BE2C (cell line): ENCODE data around the gene TES.
"Not testable (repeated sequence)": the region's sequence is repeated elsewhere in the genome, so short reads cannot be mapped to it uniquely, and the experiment has no call there.

Source experiments
- DNase-seq: peaks from one replicate; pipeline ENCODE4 v3.0.0-alpha.2; 2020
- H3K27me3 ChIP-seq: fragments of 250-450 bp; sonication (Bioruptor Pico); 2 replicates; pipeline ENCODE4 v1.5.1; 2020; ENCODE audit warnings: mild to moderate bottlenecking
- H3K36me3 ChIP-seq: fragments of 250-450 bp; sonication (Bioruptor Pico); 2 replicates; pipeline ENCODE4 v1.5.1; 2020; ENCODE audit warnings: mild to moderate bottlenecking
- H3K4me1 ChIP-seq: fragments of 250-450 bp; sonication (Bioruptor Pico); 2 replicates; pipeline ENCODE4 v1.5.1; 2020
- H3K4me3 ChIP-seq: 2 replicates; pipeline ENCODE4 v1.5.1; 2011; ENCODE audit warnings: low read depth, low read length
- H3K9me3 ChIP-seq: fragments of 250-450 bp; sonication (Bioruptor Pico); 2 replicates; pipeline ENCODE4 v1.5.1; 2020
- TF ChIP-seq, protein P1 (sequence below): IDR thresholded peaks from 2 replicates; pipeline ENCODE4 v1.5.1; 2012; ENCODE audit warnings: mild to moderate bottlenecking, low read depth, low read length

TES gene

DNA sequence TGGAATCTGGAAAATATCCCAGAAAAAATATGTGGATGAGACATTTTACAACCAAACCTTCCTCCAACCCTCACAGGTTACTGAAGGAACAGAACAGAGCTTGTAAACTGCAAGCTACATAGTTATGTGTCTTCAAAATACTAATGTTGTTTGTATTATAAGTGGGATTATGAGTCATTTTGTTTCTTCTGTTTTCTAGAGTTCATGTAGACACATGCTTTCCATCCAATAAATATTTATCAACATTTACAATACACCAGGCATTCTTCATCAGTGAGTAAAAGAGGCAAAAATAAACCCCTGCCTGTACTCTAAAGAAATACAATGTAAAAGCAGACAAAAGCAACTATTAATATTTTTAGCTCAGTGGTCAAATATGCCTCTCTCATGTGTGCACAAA, 38.0 kb upstream of the TES start:
- Histone ChIP-seq H3K27me3 (no peaks in the 10 kb centered on the region), H3K4me3 (no peak overlapping the region), H3K9me3 (no peaks in the 10 kb centered on the region), H3K36me3 (no peaks in the 10 kb centered on the region), H3K4me1 (no peaks in the 10 kb centered on the region)
- TF ChIP-seq, protein P1, sequence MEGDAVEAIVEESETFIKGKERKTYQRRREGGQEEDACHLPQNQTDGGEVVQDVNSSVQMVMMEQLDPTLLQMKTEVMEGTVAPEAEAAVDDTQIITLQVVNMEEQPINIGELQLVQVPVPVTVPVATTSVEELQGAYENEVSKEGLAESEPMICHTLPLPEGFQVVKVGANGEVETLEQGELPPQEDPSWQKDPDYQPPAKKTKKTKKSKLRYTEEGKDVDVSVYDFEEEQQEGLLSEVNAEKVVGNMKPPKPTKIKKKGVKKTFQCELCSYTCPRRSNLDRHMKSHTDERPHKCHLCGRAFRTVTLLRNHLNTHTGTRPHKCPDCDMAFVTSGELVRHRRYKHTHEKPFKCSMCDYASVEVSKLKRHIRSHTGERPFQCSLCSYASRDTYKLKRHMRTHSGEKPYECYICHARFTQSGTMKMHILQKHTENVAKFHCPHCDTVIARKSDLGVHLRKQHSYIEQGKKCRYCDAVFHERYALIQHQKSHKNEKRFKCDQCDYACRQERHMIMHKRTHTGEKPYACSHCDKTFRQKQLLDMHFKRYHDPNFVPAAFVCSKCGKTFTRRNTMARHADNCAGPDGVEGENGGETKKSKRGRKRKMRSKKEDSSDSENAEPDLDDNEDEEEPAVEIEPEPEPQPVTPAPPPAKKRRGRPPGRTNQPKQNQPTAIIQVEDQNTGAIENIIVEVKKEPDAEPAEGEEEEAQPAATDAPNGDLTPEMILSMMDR = no peak
- no peak for DNase-seq

DNA sequence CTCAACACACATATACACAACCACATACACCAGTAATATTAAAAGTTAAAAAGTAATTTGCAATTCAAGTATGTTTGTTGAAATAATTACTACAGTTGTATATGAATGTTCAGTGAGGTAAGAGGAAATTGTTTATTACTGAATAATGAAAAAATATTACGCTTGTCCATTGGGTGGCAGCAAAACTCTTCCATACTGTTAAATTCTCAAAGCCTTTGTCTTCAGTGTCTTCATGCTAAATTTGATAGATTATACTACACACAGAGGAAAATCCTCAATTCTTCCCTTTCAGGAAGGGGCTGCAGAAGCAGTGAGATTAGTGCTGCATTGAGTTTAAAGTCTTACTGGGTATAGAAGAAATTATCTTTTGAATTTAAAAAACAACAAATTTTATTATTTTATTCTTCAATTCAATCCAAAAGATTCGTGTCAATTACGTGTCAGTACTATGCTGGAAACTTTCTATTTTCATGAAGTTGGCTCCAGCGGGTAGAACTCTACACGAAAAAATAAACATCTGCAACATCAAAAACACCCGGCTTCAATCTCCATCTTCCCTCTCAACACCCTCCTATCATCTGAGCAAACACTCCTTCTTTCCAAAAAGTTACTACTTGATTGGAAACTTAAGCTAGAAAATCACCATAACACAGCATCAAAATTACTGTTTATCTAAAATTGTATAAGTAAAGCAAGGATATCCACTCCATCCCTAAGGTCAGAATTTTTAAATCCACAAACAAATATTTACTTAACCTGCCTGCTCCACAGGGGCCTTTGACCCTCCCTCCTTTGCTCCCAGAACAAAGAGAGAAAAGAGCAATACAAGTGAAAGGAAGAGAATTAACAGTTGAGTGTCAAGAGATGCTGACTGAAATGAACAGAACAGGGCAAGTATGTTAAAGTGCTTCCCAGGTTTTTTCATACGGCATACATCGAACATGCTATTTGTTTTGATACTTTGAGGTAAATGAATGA, 37.0 kb upstream of the TES start:
- Histone ChIP-seq H3K4me3 (no peak overlapping the region), H3K9me3 (no peaks in the 10 kb centered on the region), H3K27me3 (no peaks in the 10 kb centered on the region), H3K4me1 (no peaks in the 10 kb centered on the region), H3K36me3 (no peaks in the 10 kb centered on the region)
- no peak for DNase-seq
- TF ChIP-seq, protein P1 = peak; percentile 45

DNA sequence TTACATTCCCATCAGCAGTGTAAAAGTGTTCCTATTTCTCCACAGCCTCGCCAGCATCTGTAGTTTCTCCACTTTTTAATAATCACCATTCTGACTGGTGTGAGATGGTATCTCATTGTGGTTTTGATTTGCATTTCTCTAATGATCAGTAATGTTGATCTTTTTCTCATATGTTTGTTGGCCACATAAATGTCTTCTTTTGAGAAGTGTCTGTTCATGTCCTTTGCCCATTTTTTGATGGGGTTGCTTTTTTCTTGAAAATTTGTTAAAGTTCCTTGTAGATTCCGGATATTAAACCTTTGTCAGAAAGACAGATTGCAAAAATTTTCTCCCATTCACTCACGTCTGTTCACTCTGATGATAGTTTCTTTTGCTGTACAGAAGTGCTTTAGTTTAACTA, 35.2 kb upstream of the TES start:
- DNase-seq, H3K9me3 ChIP-seq, H3K4me1 ChIP-seq, H3K4me3 ChIP-seq, H3K36me3 ChIP-seq, H3K27me3 ChIP-seq: not testable (repeated sequence)

DNA sequence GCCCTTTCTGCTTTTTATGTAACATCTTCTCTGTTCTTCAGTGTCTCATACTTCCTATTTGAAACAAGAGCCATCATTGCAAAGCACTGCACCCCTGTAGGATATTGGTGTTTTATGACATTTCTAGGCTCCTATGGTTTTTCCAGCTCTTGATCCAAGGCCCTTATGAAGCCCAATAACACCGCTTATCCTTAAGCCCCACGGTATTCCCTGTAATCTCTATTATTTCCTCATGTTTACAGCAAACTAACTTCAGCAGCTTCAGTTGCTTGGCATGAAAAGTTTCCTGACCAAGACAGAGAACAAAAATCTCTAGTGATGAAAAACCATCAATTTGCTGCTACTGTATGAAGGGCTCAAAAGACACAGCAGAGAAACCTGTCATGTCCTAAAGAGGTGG, 34.1 kb upstream of the TES start:
- no peak for DNase-seq
- H3K36me3 ChIP-seq = no peaks in the 10 kb centered on the region
- no peaks in the 10 kb centered on the region for H3K27me3 ChIP-seq
- no peak overlapping the region for H3K4me3 ChIP-seq
- TF ChIP-seq, protein P1 = no peak
- H3K4me1 ChIP-seq = no peaks in the 10 kb centered on the region
- H3K9me3 ChIP-seq = no peaks in the 10 kb centered on the region

DNA sequence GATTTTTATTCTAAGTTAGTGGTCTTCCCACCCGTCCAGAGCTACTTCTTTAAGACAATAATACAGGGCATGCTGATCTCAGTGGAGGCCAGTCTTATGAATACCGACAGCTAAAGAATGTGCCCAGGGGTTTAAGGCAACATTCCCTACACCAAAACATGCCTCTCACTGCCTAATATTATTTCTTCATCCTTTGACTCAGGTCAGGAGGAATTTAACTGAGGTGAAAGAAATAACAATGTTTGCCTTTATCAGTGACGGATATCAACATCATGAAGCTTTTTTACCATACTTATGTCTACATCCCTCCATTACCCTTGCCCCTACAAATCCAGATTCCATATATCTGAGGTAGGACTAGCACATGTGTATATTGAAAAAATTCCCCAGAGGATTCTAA, 33.3 kb upstream of the TES start:
- no peaks in the 10 kb centered on the region for H3K27me3 ChIP-seq
- no peak for DNase-seq
- H3K4me1 ChIP-seq = no peaks in the 10 kb centered on the region
- no peaks in the 10 kb centered on the region for H3K36me3 ChIP-seq
- no peaks in the 10 kb centered on the region for H3K9me3 ChIP-seq
- H3K4me3 ChIP-seq = no peak overlapping the region
- TF ChIP-seq, protein P1 = no peak

- Histone ChIP-seq H3K4me3 (no peak overlapping the region), H3K9me3 (no peaks in the 10 kb centered on the region), H3K4me1 (no peaks in the 10 kb centered on the region), H3K27me3 (no peaks in the 10 kb centered on the region), H3K36me3 (no peaks in the 10 kb centered on the region)
- DNase-seq = no peak
- TF ChIP-seq, protein P1 = peak; percentile 62
Observed at GRCh38 chr7:116180302-116180701, 30.0 kb upstream of the TES start.
